HG03354 (cell line): ENCODE measurements around the gene GRIK2.
"Not testable (repeated sequence)": the region's sequence is repeated elsewhere in the genome, so short reads cannot be mapped to it uniquely, and the experiment has no call there.

ENCODE experiments used
- ATAC-seq: cut with Tn5 transposase; IDR thresholded peaks from one replicate; pipeline ENCODE4 v1.9.1; 2021; ENCODE audit warnings: mild to moderate bottlenecking; ENCODE audit not compliant: unreplicated experiment, poor library complexity, severe bottlenecking

The GRIK2 gene

GRCh38 chr6:101393251-101393828, at the start of gene GRIK2:
GRIK2 (plus strand) TSS chr6:101393708.
- ATAC-seq = peak; percentile 73

- ATAC-seq = no peak
These were observed 48.6 kb upstream of the GRIK2 start for GRCh38 chr6:101344885-101345284.

GRCh38 chr6:101348816-101349215, 44.7 kb upstream of the GRIK2 start:
- no peak for ATAC-seq

GRCh38 chr6:101350631-101351030, 42.9 kb upstream of the GRIK2 start:
- not testable (repeated sequence) for ATAC-seq

GRCh38 chr6:101351173-101351572, 42.3 kb upstream of the GRIK2 start:
- no peak for ATAC-seq

GRCh38 chr6:101352316-101352715, 41.2 kb upstream of the GRIK2 start:
- no peak for ATAC-seq

- no peak for ATAC-seq
These were observed 28.3 kb upstream of the GRIK2 start for GRCh38 chr6:101365181-101365580.

GRCh38 chr6:101379926-101380325, 13.6 kb upstream of the GRIK2 start:
- ATAC-seq = no peak

GRCh38 chr6:101380897-101381630, 12.4 kb upstream of the GRIK2 start:
- ATAC-seq = no peak

- ATAC-seq = not testable (repeated sequence)
These were observed 9.8 kb upstream of the GRIK2 start for GRCh38 chr6:101383747-101384146.

GRCh38 chr6:101386982-101387381, 6.5 kb upstream of the GRIK2 start:
- no peak for ATAC-seq

- no peak for ATAC-seq
These were observed 1.5 kb upstream of the GRIK2 start for GRCh38 chr6:101391772-101392585.

- no peak for ATAC-seq
These were observed 800 bp upstream of the GRIK2 start for GRCh38 chr6:101392586-101393230.

GRCh38 chr6:101393829-101394251, 332 bp downstream of the GRIK2 start:
- peak; percentile 16 for ATAC-seq

- no peak for ATAC-seq
These were observed 1.4 kb downstream of the GRIK2 start for GRCh38 chr6:101394936-101395335.

- ATAC-seq = no peak
These were observed 1.8 kb downstream of the GRIK2 start for GRCh38 chr6:101395345-101395744.

GRCh38 chr6:101396548-101397173, 3.2 kb downstream of the GRIK2 start:
- ATAC-seq = no peak

GRCh38 chr6:101397199-101397598, 3.7 kb downstream of the GRIK2 start:
- ATAC-seq = no peak

GRCh38 chr6:101398716-101399615, 5.5 kb downstream of the GRIK2 start:
- ATAC-seq = no peak
